HL-60 (cell line): ENCODE data around the gene NRP1.

Experiments used
- DNase-seq, 2 experiments: peaks; one replicate each; pipeline ENCODE4 v3.0.0-alpha.2; 2010 to 2020; ENCODE audit warnings: low read depth in 1 of 2, low spot score in 1 of 2
- H3K27ac ChIP-seq: fragments of 250-450 bp; sonication (Bioruptor Pico); replicated peaks from 2 replicates; pipeline ENCODE4 v1.5.1; 2020; ENCODE audit warnings: mild to moderate bottlenecking, moderate library complexity
- H3K27me3 ChIP-seq: fragments of 250-450 bp; sonication (Bioruptor Pico); 2 replicates; pipeline ENCODE4 v1.5.1; 2021; ENCODE audit warnings: mild to moderate bottlenecking, moderate library complexity; ENCODE audit not compliant: insufficient read depth, poor library complexity, severe bottlenecking
- H3K4me3 ChIP-seq: replicated peaks from 2 replicates; pipeline ENCODE4 v1.5.1; 2011; ENCODE audit warnings: mild to moderate bottlenecking, control low read depth, low read length; ENCODE audit not compliant: insufficient read depth
- CTCF ChIP-seq: IDR thresholded peaks from one replicate; pipeline ENCODE4 v1.5.1; 2011; ENCODE audit warnings: low read length, control low read depth, inconsistent platforms; ENCODE audit not compliant: insufficient read depth
- GABPA ChIP-seq: IDR thresholded peaks from 2 replicates; pipeline ENCODE4 v1.6.1; 2012; ENCODE audit warnings: low read depth
- POLR2AphosphoS5 ChIP-seq: IDR thresholded peaks from 2 replicates; pipeline ENCODE4 v1.6.1; 2012; ENCODE audit warnings: low read depth
- REST ChIP-seq: IDR thresholded peaks from 2 replicates; pipeline ENCODE4 v1.6.1; 2012; ENCODE audit warnings: low read depth; ENCODE audit not compliant: insufficient replicate concordance
- SPI1 ChIP-seq: IDR thresholded peaks from 2 replicates; pipeline ENCODE4 v1.6.1; 2012; ENCODE audit warnings: low read depth, mild to moderate bottlenecking, borderline replicate concordance

The NRP1 gene

GRCh38 chr10:33231621-33232350, 102.7 kb downstream of the NRP1 start:
- H3K4me3 ChIP-seq: no peak overlapping the region
- no peak for DNase-seq
- H3K27ac ChIP-seq: no peak overlapping the region
- no peaks in the 10 kb centered on the region for H3K27me3 ChIP-seq
- no peak for TF ChIP-seq REST
- no peak for TF ChIP-seq POLR2AphosphoS5
- no peak for TF ChIP-seq GABPA
- TF ChIP-seq CTCF: no peak
- no peak for TF ChIP-seq SPI1

GRCh38 chr10:33229949-33230267, 104.6 kb downstream of the NRP1 start:
- TF ChIP-seq POLR2AphosphoS5 (no peak), REST (no peak), CTCF (no peak), GABPA (no peak), SPI1 (no peak)
- H3K27me3 ChIP-seq: no peaks in the 10 kb centered on the region
- no peak for DNase-seq
- H3K27ac ChIP-seq: no peak overlapping the region
- H3K4me3 ChIP-seq: no peak overlapping the region

DNA sequence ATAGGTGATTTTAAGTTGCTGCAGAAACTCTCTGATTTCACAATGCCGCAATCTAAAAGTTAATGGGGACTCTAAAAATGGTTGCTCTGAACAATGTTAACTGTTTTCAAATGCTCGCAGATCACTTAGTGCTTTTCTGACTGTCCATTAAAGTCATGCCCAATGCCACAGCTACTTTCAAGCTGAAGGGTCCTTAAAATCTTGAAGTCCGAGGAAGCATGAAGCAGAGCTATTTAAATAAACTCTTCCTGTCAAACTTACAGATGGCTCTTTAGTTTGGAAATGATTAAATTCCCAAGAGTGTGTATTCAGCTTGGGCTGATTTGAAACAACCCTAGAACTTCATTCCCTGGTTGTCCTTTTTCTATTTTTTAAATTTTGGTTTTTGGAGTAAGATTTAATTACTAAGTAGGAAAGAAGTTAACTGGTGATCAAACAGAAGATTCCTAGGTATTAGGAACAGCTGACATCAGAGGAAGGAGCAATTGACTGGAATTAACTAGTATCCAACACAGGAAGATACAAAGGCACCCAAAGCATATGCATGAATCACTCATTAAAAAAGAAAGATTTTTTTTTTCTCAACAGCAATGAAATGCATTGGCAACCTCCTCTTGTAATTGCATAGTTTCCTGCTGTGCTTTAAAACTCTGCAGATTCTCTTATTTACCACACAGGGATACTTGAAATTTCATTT, 105.1 kb downstream of the NRP1 start:
- TF ChIP-seq POLR2AphosphoS5 (no peak), CTCF (no peak), GABPA (no peak), REST (no peak), SPI1 (no peak)
- H3K27me3 ChIP-seq: no peaks in the 10 kb centered on the region
- DNase-seq: no peak
- no peak overlapping the region for H3K4me3 ChIP-seq
- H3K27ac ChIP-seq: no peak overlapping the region
